GM13977 (cell line): ENCODE results near the gene RCOR1.

Source experiments
- DNase-seq: peaks from one replicate; pipeline ENCODE4 v3.0.0; 2012; ENCODE audit warnings: low spot score
- in situ Hi-C: fragments of 300-500 bp; cut with MboI; formaldehyde crosslinking; loops from one replicate; pipeline ENCODE4 v1.12.0; 2022; ENCODE audit warnings: low sequenced_read_pairs, low pct_unique_long_range_greater_than_20kb, mixed read lengths, inconsistent platforms; ENCODE audit not compliant: unreplicated experiment
- TF ChIP-seq, protein P1 (sequence below): IDR thresholded peaks from 2 replicates; pipeline ENCODE4 v1.5.1; 2012; ENCODE audit warnings: mild to moderate bottlenecking, control low read depth; ENCODE audit not compliant: insufficient read depth; ENCODE audit errors: extremely low read depth, missing control alignments

The RCOR1 gene

DNA sequence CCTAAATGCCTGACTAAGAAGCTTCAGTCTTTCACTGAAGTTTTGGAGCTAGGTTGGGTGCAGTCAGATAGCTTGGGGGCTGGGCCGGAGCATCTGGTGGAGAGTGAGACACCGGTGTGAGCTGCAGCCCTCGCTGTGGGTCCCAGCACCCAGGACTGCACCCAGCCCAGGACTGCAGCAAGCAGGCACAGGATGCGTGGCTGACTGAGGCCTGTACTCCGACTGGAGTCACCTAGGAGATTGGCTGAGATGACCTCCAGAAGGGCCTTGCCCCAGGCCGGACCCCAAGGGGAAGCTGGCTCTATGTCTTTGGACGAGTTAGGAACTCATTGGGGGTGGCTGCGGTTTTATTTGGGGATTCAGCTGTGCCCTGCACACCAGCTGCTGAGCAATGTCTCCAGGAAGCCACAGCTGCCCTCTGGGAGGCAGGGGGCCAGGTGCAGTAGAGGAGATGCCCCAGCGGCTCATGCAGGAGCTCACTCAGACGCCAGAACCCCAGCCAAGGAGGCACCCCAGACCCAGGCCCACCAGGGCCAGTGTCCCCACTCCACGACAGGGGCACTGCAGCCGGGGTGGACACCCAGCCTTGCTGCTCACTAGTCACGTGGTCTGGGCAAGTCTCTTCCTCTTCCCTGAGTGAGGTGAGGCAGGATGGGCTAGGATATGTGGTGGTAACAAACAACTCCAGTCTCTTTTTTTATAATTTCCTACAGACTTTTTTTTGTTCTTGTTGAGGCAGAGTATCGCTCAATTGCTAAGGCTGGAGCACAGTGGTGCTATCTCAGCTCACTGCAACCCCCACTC lies 31.8 kb upstream of the RCOR1 start:
- TF ChIP-seq, protein P1, sequence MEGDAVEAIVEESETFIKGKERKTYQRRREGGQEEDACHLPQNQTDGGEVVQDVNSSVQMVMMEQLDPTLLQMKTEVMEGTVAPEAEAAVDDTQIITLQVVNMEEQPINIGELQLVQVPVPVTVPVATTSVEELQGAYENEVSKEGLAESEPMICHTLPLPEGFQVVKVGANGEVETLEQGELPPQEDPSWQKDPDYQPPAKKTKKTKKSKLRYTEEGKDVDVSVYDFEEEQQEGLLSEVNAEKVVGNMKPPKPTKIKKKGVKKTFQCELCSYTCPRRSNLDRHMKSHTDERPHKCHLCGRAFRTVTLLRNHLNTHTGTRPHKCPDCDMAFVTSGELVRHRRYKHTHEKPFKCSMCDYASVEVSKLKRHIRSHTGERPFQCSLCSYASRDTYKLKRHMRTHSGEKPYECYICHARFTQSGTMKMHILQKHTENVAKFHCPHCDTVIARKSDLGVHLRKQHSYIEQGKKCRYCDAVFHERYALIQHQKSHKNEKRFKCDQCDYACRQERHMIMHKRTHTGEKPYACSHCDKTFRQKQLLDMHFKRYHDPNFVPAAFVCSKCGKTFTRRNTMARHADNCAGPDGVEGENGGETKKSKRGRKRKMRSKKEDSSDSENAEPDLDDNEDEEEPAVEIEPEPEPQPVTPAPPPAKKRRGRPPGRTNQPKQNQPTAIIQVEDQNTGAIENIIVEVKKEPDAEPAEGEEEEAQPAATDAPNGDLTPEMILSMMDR: no peak
- no peak for DNase-seq
- in situ Hi-C loops: no loop called here

DNA sequence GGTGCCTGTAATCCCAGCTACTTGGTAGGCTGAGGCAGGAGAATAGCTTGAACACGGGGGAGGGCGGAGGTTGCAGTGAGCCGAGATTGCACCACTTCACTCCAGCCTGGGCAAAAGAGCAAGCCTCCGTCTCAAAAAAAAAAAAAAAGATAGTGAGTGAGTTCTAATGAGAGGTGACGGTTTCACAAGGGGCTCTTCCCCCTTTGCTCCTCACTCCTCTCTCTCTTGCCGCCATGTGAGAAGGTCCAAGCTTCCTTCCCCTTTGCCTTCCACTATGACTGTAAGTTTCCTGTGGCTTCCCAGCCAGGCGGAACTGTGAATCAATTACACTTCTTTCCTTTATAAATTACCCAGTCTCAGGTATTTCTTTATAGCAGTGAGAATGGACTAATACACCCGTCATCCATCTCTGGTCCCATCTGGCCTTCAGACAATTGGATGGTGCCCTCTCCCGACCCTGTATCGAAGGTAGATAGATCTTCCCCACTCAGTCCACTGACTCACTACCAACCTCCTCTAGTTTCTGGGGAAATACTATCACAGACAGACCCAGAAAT lies 27.0 kb upstream of the RCOR1 start:
- TF ChIP-seq, protein P1: no peak
- in situ Hi-C loops: no loop called here
- DNase-seq: no peak

DNA sequence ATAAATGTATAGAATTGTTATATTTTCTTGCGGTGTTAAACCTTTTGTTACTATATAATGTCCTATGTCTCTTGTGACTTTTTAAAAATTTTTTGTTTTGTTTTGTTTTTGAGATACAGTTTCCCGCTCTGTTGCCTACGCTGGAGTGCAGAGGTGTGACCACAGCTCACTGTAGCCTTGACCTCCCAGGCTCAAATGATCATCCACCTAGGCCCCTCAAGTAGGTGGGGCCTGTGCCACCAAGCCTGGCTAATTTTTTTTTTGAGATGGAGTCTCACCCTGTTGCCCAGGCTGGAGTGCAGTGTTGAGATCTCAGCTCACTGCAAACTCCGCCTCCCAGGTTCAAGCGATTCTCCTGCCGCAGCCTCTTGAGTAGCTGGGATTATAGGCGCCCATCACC lies 26.5 kb upstream of the RCOR1 start:
- no peak for DNase-seq
- in situ Hi-C loops: no loop called here
- TF ChIP-seq, protein P1: no peak

DNA sequence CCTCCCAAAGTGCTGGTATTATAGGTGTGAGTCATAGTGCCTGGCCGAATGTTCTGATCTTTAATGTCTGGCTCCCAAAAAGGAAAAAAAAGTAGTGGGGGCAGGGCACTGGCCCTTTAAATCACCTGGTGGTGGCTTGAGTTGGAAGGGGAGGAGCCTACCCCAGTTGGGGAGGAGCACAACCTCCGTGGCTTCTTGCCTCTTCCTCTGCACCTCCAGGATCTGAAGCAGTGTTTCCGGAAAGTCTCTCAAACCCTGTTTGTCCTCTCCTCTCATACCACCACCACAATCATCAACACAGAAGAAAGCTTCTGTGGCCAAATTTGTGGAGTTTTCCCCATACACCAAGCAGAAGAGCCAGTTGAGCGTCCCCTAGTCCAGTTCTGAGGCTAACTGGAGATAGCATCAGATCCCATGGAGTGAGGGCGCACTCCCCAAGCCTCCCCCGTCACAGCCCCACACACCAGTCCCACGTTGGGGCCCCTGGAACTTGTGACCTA lies 24.3 kb upstream of the RCOR1 start:
- DNase-seq: no peak
- in situ Hi-C loops: no loop called here
- TF ChIP-seq, protein P1: no peak

DNA sequence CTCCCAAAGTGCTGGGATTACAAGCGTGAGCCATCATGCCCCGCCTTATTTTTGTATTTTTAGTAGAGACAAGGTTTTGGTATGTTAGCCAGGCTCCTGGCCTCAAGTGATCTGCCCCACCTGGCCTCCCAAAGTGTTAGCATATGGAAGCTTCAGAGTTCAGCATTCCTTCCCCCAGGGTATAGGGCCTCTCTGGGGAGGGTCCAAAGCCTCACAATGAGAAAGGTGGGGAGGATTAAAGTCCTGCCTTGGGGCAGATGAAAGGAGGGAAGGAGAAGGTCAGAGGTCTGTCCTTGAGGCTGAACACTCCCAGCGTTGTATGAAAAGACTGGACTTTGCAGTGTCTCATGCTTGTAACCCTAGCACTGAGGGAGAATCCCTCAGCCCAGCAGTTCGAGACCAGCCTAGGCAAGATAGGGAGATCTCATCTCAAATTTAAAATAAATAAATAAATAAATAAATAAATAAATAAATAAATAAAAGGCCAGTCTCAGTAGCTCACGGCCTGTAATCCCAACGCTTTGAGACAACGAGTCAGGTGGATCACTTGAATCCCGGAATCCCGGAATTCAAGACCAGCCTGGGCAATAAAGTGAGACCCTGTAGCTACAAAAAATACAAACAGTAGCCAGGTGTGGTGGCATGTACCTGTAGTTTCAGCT lies 22.0 kb upstream of the RCOR1 start:
- TF ChIP-seq, protein P1: no peak
- in situ Hi-C loops: no loop called here
- DNase-seq: no peak

DNA sequence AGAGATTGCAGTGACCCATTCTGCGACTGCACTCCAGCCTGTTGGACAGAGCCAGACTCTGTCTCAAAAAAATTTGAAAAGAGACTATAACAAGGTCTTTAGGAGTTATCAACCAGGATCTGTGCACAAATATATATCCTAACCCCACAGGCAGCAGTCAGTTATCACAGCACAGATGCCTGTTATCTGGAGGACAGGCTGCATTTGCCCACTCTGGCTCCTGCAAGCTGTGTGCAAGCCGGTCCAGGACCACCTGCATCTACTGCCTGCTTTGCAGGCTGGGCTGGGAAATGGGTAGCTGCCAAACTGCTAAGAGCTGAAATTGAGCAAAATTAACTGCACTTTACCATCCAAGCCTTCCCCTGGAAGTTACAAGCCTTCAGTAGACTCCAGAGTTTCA lies 21.4 kb upstream of the RCOR1 start:
- DNase-seq: no peak
- in situ Hi-C loops: no loop called here
- TF ChIP-seq, protein P1: no peak
